ENCODE measurements around the gene GCSH.

- no peak for TF ChIP-seq CTCF (conservative IDR thresholded peaks at IDR 0.05)
- TF ChIP-seq EZH2 (IDR thresholded peaks at IDR 0.05; ENCODE audit: low read depth) = no peak
Measured at GRCh38 chr16:81042821-81043220, 53.4 kb downstream of the GCSH start.
